AG10803 (cell line): ENCODE measurements around the gene TMEM213.

Experiments
- DNase-seq: peaks from one replicate; pipeline ENCODE4 v3.0.0; 2010; ENCODE audit warnings: low read depth
- H3K4me3 ChIP-seq: 2 replicates; pipeline ENCODE4 v1.5.1; 2011; ENCODE audit warnings: mild to moderate bottlenecking, low read length, control low read depth
- TF ChIP-seq, protein P1 (sequence below): conservative IDR thresholded peaks from 2 replicates; pipeline ENCODE4 v1.5.1; 2011; ENCODE audit warnings: mild to moderate bottlenecking, low read length, control low read depth, inconsistent platforms

TMEM213 gene

DNA sequence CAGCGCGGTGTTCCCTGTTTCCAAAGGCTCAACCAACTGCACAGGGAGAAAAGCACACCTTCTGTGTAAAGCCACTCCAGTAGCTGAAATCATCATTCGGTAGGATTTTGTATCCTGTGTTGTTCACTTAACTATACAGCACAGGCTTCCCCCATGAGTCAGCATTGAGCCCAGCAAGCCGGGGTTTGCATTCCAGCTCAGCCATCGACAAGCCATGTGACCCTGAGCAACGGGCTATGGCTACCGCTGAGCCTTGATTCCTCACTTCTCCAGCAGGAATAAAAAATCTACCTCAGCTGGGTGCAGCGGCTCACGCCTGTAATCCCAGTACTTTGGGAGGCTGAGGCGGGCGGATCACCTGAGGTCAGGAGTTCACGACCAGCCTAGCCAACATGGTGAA, 44.3 kb downstream of the TMEM213 start:
- DNase-seq: peak; percentile 57
- TF ChIP-seq, protein P1, sequence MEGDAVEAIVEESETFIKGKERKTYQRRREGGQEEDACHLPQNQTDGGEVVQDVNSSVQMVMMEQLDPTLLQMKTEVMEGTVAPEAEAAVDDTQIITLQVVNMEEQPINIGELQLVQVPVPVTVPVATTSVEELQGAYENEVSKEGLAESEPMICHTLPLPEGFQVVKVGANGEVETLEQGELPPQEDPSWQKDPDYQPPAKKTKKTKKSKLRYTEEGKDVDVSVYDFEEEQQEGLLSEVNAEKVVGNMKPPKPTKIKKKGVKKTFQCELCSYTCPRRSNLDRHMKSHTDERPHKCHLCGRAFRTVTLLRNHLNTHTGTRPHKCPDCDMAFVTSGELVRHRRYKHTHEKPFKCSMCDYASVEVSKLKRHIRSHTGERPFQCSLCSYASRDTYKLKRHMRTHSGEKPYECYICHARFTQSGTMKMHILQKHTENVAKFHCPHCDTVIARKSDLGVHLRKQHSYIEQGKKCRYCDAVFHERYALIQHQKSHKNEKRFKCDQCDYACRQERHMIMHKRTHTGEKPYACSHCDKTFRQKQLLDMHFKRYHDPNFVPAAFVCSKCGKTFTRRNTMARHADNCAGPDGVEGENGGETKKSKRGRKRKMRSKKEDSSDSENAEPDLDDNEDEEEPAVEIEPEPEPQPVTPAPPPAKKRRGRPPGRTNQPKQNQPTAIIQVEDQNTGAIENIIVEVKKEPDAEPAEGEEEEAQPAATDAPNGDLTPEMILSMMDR: no peak
- no peak overlapping the region for H3K4me3 ChIP-seq

GRCh38 chr7:138843632-138844580, 46.1 kb downstream of the TMEM213 start:
- H3K4me3 ChIP-seq: no peak overlapping the region
- DNase-seq: no peak
- TF ChIP-seq, protein P1: no peak

DNA sequence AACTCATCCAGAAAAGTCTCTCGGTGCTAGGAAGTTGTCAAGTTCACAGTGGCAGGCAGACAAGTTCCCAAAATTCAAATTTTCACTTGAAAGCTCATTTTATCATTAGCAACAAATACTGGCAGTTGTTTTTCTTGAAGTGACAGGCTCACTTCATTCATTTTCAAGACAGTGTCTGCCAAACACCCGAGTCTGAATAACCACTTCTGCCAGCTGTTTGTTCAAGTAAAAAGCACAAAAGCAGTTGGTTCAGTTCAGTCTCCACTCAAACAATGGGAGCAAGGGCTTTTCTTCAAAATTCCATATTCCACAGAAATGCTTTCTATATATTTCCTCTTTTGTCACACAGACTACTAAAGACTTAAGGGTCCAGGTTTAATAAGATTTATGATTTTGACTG, 47.9 kb downstream of the TMEM213 start:
- TF ChIP-seq, protein P1: no peak
- DNase-seq: no peak
- H3K4me3 ChIP-seq: no peak overlapping the region

DNA sequence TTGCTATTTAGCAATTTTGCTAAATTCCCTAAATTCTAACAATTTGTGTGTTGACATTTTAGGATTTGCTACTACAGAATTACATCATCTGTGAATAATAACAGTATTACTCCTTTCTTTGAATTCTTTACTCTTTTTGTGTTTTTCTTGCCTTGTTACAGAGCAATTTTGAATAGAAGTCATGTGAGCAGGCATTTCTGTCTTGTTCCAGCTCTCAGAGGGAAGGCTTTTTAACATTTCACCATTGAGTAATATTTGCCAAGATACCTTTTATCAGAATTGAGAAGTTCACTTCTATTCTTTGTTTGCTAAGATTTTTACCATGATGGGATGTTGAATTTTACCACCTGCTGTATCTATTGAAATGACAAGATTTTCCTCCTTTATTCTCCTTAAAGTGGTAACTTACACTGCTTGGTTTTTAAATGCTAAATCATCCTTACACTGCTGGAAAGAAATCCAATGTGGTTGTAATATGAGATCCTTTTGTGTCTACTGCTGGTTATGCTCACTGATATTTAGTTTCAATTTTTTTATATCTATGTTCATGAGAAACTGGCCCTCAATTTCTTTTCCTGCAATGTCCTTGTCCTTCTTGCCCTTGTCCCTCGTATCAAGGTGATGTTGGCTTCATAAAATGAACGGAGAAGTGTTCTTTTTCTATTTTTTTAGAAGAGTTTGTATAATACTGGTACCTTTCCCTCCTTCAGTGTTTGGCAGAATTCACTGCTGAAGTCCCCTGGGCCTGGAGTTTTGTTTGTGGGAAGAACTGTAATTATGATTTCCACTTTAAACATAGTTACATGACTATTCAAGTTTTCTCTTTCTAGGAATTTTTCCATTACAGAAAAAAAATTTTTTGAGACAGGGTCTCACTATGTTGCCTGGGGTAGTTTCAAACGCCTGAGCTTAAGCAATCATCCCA, 50.5 kb downstream of the TMEM213 start:
- no peak overlapping the region for H3K4me3 ChIP-seq
- DNase-seq: peak; percentile 6
- TF ChIP-seq, protein P1: no peak

DNA sequence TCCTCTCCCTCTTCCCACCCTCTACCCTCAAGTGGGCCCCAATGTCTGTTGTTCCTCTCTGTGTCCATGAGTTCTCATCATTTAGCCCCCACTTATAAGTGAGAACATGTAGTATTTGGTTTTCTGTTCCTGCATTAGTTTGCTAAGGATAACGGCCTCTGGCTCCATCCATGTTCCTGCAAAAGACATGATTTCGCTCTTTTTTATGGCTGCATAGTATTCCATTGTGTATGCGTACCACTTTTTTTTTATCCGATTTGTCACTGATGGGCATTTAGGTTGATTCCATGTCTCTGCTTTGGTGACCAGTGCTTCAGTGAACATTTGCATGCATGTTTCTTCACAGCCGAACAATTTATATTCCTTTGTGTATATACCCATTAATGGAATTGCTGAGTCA, 51.9 kb downstream of the TMEM213 start:
- DNase-seq: no peak
- TF ChIP-seq, protein P1: no peak
- H3K4me3 ChIP-seq: no peak overlapping the region

DNA sequence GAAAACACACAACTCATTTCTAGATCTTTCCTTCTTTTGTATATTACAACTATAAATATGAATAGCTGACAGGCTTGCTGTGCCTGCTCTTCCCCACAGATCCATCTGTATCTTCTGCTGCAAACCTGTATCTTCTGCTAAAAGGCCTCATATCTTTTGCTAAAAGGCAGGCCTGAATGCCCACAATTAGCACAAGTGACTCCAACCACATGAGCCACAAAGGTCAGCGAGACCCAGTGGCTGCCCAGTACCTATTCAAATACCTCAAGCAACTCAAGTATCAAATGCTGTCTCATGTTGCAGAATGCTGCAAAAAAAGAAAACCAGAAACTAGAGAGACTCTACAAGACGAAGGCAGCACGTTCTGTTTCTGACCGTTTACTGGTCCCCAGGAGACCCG, 54.7 kb downstream of the TMEM213 start:
- TF ChIP-seq, protein P1: no peak
- H3K4me3 ChIP-seq: no peak overlapping the region
- DNase-seq: no peak
